Dedifferentiated amniotic fluid mesenchymal stem cell (primary cell): ENCODE data around the gene SASH1.

Experiments used
- DNase-seq: peaks from one replicate; pipeline ENCODE4 v3.0.0-alpha.2; 2016; ENCODE audit errors: extremely low spot score

Gene SASH1

GRCh38 chr6:148404456-148405054, 61.9 kb downstream of the SASH1 start:
- DNase-seq, result no peak

- no peak for DNase-seq
These were observed 63.3 kb downstream of the SASH1 start for GRCh38 chr6:148405894-148406293.

GRCh38 chr6:148406579-148407371, 64.1 kb downstream of the SASH1 start:
- no peak for DNase-seq

- DNase-seq, result peak; percentile 95
These were observed 64.7 kb downstream of the SASH1 start for GRCh38 chr6:148407372-148407771.

- no peak for DNase-seq
These were observed 70.9 kb downstream of the SASH1 start for GRCh38 chr6:148413321-148414091.

- no peak for DNase-seq
These were observed 71.5 kb downstream of the SASH1 start for GRCh38 chr6:148414092-148414489.

- DNase-seq, result peak; percentile 76
These were observed 72.2 kb downstream of the SASH1 start for GRCh38 chr6:148414836-148415235.

GRCh38 chr6:148415511-148416260, 73.0 kb downstream of the SASH1 start:
- DNase-seq, result no peak

GRCh38 chr6:148416330-148416965, 73.8 kb downstream of the SASH1 start:
- DNase-seq, result no peak

GRCh38 chr6:148417045-148417444, 74.4 kb downstream of the SASH1 start:
- no peak for DNase-seq

GRCh38 chr6:148419430-148419829, 76.8 kb downstream of the SASH1 start:
- DNase-seq, result no peak

GRCh38 chr6:148422085-148422484, 79.4 kb downstream of the SASH1 start:
- DNase-seq, result no peak

- no peak for DNase-seq
These were observed 80.5 kb downstream of the SASH1 start for GRCh38 chr6:148423133-148423532.

- no peak for DNase-seq
These were observed 81.1 kb downstream of the SASH1 start for GRCh38 chr6:148423601-148424270.

GRCh38 chr6:148425443-148425842, 82.8 kb downstream of the SASH1 start:
- no peak for DNase-seq

GRCh38 chr6:148426317-148426977, 83.8 kb downstream of the SASH1 start:
- DNase-seq, result no peak

- no peak for DNase-seq
These were observed 84.7 kb downstream of the SASH1 start for GRCh38 chr6:148427333-148427732.

GRCh38 chr6:148429423-148429822, 86.8 kb downstream of the SASH1 start:
- no peak for DNase-seq

- DNase-seq, result no peak
These were observed 88.3 kb downstream of the SASH1 start for GRCh38 chr6:148430897-148431296.

- no peak for DNase-seq
These were observed 88.8 kb downstream of the SASH1 start for GRCh38 chr6:148431413-148431812.
